NT2/D1 (cell line): ENCODE measurements around the gene CPN2.

ENCODE experiments used
- SUZ12 ChIP-seq: IDR thresholded peaks from 2 replicates; pipeline ENCODE4 v1.6.1; 2011; ENCODE audit not compliant: insufficient read length, insufficient read depth; ENCODE audit errors: extremely low read depth
- YY1 ChIP-seq: IDR thresholded peaks from 2 replicates; pipeline ENCODE4 v1.6.1; 2011; ENCODE audit not compliant: insufficient read length, insufficient read depth
- ZNF274 ChIP-seq: IDR thresholded peaks from 2 replicates; pipeline ENCODE4 v1.6.1; 2011; ENCODE audit warnings: mild to moderate bottlenecking, low read depth, low read length

DNA sequence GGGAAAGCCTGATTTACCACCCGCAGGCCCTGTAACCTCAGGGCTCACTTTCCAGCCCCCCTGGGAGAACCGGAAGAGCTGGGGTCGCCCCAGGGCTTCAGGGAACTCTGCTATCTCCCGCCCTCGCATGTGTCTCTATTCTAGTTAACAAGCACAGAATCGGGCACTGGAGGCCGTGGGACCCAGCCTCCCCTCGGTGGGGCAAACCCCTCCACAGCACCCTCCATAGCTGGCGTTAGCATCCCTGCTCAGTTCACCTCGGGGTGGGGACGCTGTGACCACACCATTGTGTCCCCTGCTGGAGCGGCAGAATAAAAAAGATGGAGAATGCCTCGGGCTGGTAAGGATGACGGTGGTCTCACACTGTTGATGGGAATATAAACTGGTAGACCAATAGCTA, 21.9 kb upstream of the CPN2 start:
- TF ChIP-seq YY1 (no peak), ZNF274 (no peak), SUZ12 (no peak)
